GM18909 (cell line): ENCODE results near the gene SPATA45.

Experiments
- ATAC-seq: cut with Tn5 transposase; IDR thresholded peaks from one replicate; pipeline ENCODE4 v1.9.1; 2021; ENCODE audit warnings: mild to moderate bottlenecking; ENCODE audit not compliant: unreplicated experiment, poor library complexity

Gene SPATA45

DNA sequence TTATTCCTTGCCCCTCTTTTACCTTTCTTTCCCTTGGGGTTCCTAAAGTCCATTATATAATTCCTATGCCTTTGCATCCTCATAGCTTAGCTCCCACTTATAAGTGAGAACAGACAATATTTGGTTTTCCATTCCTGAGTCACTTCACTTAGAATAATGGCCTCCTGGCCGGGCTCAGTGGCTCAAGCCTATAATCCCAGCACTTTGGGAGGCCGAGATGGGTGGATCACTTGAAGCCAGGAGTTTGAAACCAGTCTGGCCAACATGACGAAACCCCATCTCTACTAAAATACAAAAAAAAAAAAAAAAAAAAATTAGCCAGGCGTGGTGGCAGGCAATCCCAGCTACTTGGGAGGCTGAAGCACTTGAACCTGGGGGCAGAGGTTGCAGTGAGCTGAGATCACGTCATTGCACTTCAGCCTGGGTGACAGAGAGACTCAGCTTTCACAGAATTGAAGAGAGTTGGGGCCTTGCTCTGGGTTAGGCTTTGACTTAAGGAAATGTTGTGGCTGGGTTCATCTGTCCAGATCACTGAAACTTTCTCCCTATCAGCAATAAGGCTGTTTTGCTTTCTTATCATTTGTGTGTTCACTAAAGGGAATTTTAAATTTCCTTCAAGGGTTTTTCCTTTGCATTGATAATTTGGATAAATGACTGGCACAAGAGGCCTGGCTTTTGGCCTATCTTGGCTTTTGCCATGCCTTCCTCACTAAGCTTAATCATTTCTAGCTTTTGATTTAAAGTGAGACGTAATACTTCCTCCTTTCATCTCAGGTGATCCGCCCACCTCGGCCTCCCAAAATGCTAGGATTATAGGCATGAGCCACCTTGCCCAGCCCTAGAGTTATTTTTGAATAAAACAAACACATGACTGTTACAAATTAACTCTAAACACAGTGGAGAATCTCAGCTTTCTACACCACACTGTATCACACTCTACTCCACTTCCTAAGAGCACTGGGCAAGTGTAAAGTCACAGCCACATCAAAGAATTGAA lies 13.9 kb downstream of the SPATA45 start:
- peak; percentile 88 for ATAC-seq

GRCh38 chr1:212828395-212828794 lies 19.1 kb downstream of the SPATA45 start:
- ATAC-seq: no peak

DNA sequence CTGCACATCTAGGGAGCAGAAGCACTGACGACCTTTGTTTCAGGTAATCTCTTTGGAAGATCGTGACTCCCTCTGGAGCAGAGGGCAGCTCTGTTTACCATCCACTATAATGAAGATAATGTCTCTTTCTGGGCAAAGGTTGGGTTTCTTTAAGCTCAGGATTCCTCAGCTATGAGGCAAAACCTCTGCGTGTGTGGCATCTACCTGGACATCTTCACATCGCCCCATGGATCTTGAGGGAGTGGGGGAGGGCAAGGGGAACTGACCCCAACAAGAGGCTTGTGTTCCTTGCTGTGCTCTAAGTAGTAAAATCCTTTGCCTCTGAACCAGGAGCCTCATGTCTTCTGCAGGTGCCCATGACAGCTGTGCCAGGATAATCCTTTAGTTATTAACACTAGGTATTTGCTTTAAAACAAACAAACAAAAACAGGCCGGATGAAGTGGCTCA lies 19.6 kb downstream of the SPATA45 start:
- no peak for ATAC-seq

GRCh38 chr1:212827171-212827776 lies 20.2 kb downstream of the SPATA45 start:
- no peak for ATAC-seq

DNA sequence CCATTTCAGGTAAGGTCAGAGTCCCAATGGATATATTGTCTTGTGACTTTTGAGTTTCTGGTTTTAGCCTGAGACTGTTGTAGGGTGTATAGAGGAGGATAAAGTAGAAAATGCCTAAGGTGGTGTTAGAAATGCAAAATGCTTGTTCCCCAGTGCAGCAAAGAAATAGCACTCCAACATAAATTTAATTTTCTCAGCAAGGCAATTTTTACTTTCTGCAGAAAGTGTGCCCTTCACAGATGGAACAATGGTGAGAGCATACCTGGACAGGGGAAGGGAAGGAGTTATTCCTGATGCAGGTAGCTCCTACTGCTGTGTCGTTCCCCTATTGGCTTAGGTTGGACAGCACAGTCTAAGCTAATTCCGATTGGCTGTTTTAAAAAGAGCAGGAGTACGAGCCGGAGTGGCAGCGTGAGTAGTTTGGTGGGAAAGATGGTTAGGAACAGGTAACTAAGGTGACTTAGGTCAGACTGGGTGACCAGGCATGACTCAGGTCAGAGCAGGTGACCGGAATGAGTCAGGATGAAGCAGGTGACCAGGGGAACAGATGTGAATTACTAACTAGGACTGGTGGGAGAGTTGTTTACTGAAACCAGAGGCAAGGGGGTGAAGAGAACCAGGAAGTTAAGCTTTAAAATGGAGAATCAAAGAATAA lies 21.5 kb downstream of the SPATA45 start:
- ATAC-seq: no peak

- ATAC-seq: no peak
Observed at GRCh38 chr1:212824201-212824600, 23.2 kb downstream of the SPATA45 start.

- no peak for ATAC-seq
Observed at GRCh38 chr1:212822956-212823355, 24.5 kb downstream of the SPATA45 start.

- no peak for ATAC-seq
Observed at GRCh38 chr1:212820969-212821368, 26.5 kb downstream of the SPATA45 start.

- peak; percentile 56 for ATAC-seq
Observed at GRCh38 chr1:212819726-212820125, 27.7 kb downstream of the SPATA45 start.

DNA sequence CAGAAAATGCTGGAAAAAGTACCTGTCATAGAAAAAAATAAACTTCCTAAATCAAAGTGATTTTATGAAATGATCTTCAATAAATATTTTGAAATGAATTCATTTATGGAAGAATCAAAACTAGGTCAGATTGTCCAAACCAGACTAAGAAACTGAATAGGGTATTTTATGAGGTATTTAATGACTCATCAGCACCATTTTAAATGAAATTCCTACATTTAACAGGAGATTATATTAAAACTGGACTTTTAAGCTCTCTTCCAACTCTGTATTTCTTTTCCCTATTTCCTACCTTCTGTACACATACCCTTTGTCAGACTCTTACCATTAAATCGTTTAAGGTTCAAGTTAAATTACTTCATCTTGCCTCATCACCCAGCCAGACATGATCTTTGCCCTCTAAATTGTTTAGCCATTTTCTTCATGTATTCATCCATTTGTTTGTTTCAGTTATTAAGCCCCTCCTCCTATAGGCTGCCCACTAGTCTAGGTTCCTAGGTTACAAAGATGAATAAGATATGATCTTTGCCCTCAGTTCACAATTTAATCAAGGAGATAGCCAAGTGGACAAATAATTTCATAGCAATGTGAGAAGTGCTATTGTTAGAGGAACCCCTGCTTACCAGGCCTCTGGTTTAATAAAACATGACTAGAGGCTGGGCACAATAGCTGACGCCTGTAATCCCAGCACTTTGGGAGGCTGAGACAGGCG lies 30.7 kb downstream of the SPATA45 start:
- ATAC-seq: no peak

DNA sequence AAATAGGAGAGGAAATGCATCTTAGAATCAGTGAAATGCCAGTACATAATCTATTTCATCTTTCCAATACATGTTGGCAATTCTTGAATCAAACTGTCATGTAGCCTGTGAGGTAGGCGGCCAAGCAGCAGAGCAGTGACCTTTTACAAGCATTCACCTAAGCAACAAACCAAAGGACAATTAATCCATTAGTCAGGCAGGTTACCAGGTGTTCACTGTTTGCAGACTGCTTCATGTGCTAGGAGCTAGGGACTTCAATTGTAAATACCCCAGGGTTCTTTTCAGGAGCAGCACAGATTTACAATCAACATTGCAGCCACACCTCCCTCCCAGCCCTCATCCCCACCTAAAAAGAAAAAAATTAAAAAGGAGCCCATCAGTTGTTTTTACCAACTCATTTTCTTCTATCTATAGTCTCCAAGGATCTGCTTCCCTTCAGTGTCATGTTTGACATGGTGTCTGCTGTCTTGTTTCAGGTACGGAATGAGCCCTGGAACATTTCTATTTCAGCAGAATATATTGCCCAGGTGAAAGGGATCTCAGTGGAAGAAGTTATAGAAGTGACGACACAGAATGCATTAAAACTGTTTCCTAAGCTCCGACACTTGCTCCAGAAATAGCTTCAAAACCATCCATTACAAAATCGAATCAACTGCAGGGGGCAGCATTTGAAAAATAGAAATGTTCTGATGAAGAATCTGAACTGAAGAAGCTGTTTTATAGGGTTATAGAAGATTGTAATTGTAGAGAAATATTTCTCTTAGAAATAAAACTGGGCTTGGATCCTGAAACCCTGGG lies 32.7 kb downstream of the SPATA45 start:
- no peak for ATAC-seq

DNA sequence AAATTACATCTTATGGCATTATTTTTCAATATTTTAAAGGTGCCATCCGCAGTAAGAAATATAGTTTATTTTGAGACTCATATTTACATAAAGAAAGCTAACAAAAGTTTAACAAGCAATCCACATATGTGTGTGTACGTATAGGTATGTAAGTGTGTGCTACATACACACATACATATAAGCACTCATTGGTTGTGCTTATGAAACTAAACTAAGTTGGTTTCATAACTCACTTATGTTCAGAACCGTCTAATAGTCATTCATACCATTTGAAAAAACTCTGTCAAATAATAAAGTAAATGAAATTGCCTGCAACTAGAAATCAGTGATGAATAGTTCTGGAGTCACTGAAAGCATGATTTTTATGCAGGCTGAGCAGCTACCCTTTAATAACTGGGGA lies 41.7 kb downstream of the SPATA45 start:
- no peak for ATAC-seq

DNA sequence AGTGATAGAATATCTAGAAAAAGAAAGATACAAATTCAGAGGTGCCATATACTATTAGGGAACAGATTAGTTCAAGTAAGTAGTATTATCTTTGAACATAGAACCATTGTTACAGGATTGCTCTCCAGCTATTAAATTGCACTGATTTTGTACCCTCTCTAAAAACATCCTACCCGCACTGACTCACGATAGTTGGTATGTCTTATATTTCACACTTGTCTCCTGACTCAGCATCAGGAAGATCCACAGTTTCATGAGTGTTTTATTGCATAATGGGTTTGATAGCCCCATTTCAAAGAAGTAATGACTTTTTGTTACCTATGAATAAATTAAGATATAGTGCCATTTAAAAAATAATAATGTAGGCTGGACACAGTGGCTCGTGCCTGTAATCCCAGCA lies 49.8 kb downstream of the SPATA45 start:
- no peak for ATAC-seq

DNA sequence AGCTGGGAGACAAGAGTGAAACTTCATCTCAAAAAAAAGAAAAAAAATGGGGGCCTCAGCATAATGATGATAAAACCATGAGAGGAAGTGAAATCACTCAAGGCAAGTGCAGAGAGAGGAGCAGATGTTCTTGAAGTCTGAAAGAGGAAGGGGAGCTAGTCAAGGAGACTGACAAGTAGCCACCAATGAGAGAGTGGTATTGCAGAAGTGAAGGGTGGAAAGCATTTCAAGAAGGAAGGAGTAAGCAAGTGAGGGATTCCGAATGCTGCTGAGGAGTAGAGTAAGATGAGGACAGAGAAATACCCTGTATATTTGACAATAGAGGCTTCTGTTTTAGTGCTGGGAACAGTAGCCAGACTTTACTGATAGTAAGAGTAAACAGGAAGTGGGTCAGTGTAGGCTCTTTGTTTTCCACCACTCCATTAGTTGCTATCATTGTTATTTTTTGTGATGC lies 52.9 kb downstream of the SPATA45 start:
- ATAC-seq: peak; percentile 77

- ATAC-seq: no peak
Observed at GRCh38 chr1:212792396-212792908, 55.0 kb downstream of the SPATA45 start.

DNA sequence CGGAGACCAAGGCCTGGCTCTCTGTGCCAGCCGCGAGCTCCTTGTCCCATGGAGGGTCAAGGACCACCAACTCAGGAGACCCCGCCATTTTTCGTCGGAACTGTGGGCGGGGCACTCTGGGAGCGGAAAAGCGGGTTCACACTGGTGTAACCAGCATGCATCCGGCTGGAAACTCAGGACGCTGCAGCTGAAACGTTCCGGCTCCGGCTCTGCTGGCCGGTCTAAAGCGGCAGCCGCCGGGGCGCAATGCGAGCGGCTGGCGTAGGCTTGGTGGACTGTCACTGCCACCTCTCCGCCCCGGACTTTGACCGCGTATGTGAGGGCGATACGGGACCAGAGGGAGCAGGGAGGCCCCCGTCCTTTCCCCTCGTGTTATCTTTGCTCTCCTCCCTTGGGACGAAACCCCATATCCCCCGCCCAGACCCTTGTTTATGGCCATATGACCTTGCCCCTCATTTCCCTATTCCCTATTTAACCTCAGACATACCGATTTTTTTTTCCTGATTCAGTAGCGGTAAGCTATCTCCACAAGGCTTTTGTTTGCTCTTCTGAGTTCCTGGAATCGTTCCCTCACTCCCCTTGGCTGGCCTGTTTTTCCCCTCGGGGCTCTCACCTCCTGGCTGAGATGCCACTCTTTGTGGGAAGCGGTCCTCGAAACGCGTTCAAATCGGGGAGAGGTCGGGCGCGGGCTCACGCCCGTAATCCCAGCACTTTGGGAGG lies 55.6 kb downstream of the SPATA45 start, which contains the start of the genes NSL1 and TATDN3:
Gene NSL1 (minus strand): TSS at position 102 of the 720 bp plus-strand sequence. CDS start 14 bp downstream, at position 88.
Gene TATDN3 (plus strand): TSS at position 219 of the 720 bp plus-strand sequence. CDS start 28 bp downstream, at position 247.
- ATAC-seq: peak; percentile 76

DNA sequence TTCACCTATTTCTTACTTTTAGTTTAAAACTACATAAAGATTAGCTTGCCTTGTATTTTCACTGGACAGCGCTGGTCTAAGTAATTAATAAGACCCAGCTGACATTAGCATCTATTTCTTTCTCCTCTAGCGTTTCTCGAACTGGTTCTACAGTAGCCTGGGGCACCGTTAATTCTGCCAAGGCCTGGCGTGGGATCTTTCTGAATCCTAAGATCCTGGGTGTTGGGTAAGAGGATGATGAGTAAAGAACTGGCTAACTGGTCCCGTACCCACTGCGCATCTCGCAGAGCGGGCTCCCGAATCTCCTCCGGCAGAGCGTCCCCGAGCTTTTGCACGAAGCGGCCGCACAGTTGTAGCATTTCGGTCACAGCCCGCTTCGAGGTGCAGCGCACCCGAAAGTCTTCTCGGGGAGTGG lies 56.2 kb downstream of the SPATA45 start:
- ATAC-seq: peak; percentile 38

- no peak for ATAC-seq
Observed at GRCh38 chr1:212785871-212786270, 61.6 kb downstream of the SPATA45 start.
